M059J (cell line): Measurements from ENCODE around the gene DLX6. TPM values are rescaled to one million over a fixed set of nuclear protein-coding genes. Genes with fewer than 3 reads are reported as not detected.

Source experiments
- DNase-seq: peaks from one replicate; pipeline ENCODE4 v3.0.0-alpha.2; 2012; ENCODE audit warnings: low read depth
- total RNA-seq: library from RNA; depleted of rRNA; stranded (reverse); fragments of >200 nt; shearing (Covaris generic); gene quantifications from 2 replicates; pipeline ENCODE4 v1.2.3, GENCODE V29; 2014

DLX6 gene
- total RNA-seq, 1 experiment from 2014 or later, result 1.6 TPM

- no peak for DNase-seq
These were observed 9.8 kb upstream of the DLX6 start for GRCh38 chr7:96995406-96996110.

GRCh38 chr7:96996111-96996957, 9.0 kb upstream of the DLX6 start:
- peak; percentile 18 for DNase-seq

- DNase-seq, result no peak
These were observed 8.3 kb upstream of the DLX6 start for GRCh38 chr7:96996958-96997511.

- DNase-seq, result peak; percentile 52
These were observed 7.8 kb upstream of the DLX6 start for GRCh38 chr7:96997512-96998032.

GRCh38 chr7:96998333-96998732, 7.0 kb upstream of the DLX6 start:
- no peak for DNase-seq

GRCh38 chr7:96998744-96999143, 6.6 kb upstream of the DLX6 start:
- no peak for DNase-seq

GRCh38 chr7:97001221-97001620, 4.1 kb upstream of the DLX6 start:
- no peak for DNase-seq

GRCh38 chr7:97001656-97002554, 3.4 kb upstream of the DLX6 start:
- no peak for DNase-seq

- DNase-seq, result no peak
These were observed 2.6 kb upstream of the DLX6 start for GRCh38 chr7:97002555-97003261.

- DNase-seq, result no peak
These were observed 1.8 kb upstream of the DLX6 start for GRCh38 chr7:97003262-97004246.

GRCh38 chr7:97004247-97005182, 838 bp upstream of the DLX6 start:
- peak; percentile 29 for DNase-seq

GRCh38 chr7:97006055-97006815, 882 bp downstream of the DLX6 start:
- peak; percentile 50 for DNase-seq

- no peak for DNase-seq
These were observed 1.6 kb downstream of the DLX6 start for GRCh38 chr7:97006816-97007582.

GRCh38 chr7:97007583-97007861, 2.2 kb downstream of the DLX6 start:
- DNase-seq, result no peak

- DNase-seq, result no peak
These were observed 3.0 kb downstream of the DLX6 start for GRCh38 chr7:97008275-97008917.
